ENCODE results near the gene ARFGAP2. TPM values are rescaled to one million over a fixed set of nuclear protein-coding genes. Genes with fewer than 3 reads are reported as not detected.

ARFGAP2 gene
- total RNA-seq, 2 donors from 2014 or later, result 84.6 to 86.0 TPM

GRCh38 chr11:47157805-47158204 is 18.9 kb downstream of the ARFGAP2 start:
- H3K9me3 Mint-ChIP-seq, result no peaks in the 10 kb centered on the region
- H3K4me1 ChIP-seq (ENCODE audit: control insufficient read depth, insufficient read depth, low read length), result peaks cover 2% of the 10 kb centered on the region
- H3K27me3 ChIP-seq (ENCODE audit: control insufficient read depth, insufficient read depth, low read length, poor library complexity, severe bottlenecking), result no peaks in the 10 kb centered on the region
- peaks cover 9% of the 10 kb centered on the region for H3K36me3 ChIP-seq (ENCODE audit: control insufficient read depth, insufficient read depth, low read length)
- WGBS, 2 experiments (ENCODE audit: insufficient coverage in 1 of 2, insufficient read length in 1 of 2), result 96 to 100% methylated on average over 3 to 8 of the region's 8 CpGs
- peaks cover 10% of the 10 kb centered on the region for H3K4me1 Mint-ChIP-seq
- DNase-seq, result peak; percentile 32
- TF ChIP-seq, protein P1, sequence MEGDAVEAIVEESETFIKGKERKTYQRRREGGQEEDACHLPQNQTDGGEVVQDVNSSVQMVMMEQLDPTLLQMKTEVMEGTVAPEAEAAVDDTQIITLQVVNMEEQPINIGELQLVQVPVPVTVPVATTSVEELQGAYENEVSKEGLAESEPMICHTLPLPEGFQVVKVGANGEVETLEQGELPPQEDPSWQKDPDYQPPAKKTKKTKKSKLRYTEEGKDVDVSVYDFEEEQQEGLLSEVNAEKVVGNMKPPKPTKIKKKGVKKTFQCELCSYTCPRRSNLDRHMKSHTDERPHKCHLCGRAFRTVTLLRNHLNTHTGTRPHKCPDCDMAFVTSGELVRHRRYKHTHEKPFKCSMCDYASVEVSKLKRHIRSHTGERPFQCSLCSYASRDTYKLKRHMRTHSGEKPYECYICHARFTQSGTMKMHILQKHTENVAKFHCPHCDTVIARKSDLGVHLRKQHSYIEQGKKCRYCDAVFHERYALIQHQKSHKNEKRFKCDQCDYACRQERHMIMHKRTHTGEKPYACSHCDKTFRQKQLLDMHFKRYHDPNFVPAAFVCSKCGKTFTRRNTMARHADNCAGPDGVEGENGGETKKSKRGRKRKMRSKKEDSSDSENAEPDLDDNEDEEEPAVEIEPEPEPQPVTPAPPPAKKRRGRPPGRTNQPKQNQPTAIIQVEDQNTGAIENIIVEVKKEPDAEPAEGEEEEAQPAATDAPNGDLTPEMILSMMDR (conservative IDR thresholded peaks at IDR 0.05), result no peak
- no peaks in the 10 kb centered on the region for H3K27me3 Mint-ChIP-seq (ENCODE audit: insufficient read depth)
- no peak overlapping the region for H3K4me3 ChIP-seq (ENCODE audit: low read length)
- H3K36me3 Mint-ChIP-seq (ENCODE audit: low read depth), result peaks cover 5% of the 10 kb centered on the region
- no peak overlapping the region for H3K4me3 Mint-ChIP-seq
- H3K9me3 ChIP-seq (ENCODE audit: control insufficient read depth, low read length), result no peaks in the 10 kb centered on the region
- H3K27ac Mint-ChIP-seq, result peak overlapping the region; percentile 74
- no peak overlapping the region for H3K27ac ChIP-seq (ENCODE audit: low read depth, low read length)
- H3K9ac ChIP-seq (ENCODE audit: extremely low read depth, low read length, poor library complexity, severe bottlenecking), result no peak overlapping the region

- peaks cover 10% of the 10 kb centered on the region for H3K4me1 Mint-ChIP-seq
- no peak overlapping the region for H3K27ac Mint-ChIP-seq
- Histone ChIP-seq H3K27ac (ENCODE audit: low read depth, low read length) (no peak overlapping the region), H3K36me3 (ENCODE audit: control insufficient read depth, insufficient read depth, low read length) (peaks cover 3% of the 10 kb centered on the region), H3K27me3 (ENCODE audit: control insufficient read depth, insufficient read depth, low read length, poor library complexity, severe bottlenecking) (no peaks in the 10 kb centered on the region), H3K4me1 (ENCODE audit: control insufficient read depth, insufficient read depth, low read length) (peaks cover 3% of the 10 kb centered on the region), H3K9ac (ENCODE audit: extremely low read depth, low read length, poor library complexity, severe bottlenecking) (no peak overlapping the region), H3K9me3 (ENCODE audit: control insufficient read depth, low read length) (no peaks in the 10 kb centered on the region), H3K4me3 (ENCODE audit: low read length) (no peak overlapping the region)
- TF ChIP-seq, protein P1 (conservative IDR thresholded peaks at IDR 0.05), result no peak
- H3K27me3 Mint-ChIP-seq (ENCODE audit: insufficient read depth), result no peaks in the 10 kb centered on the region
- H3K36me3 Mint-ChIP-seq (ENCODE audit: low read depth), result peaks cover 5% of the 10 kb centered on the region
- peak; percentile 40 for DNase-seq
- 96 to 99% methylated on average over 14 to 20 of the region's 20 CpGs for WGBS, 2 experiments (ENCODE audit: insufficient coverage in 1 of 2, insufficient read length in 1 of 2)
- no peak overlapping the region for H3K4me3 Mint-ChIP-seq
- H3K9me3 Mint-ChIP-seq, result no peaks in the 10 kb centered on the region
These were observed 19.7 kb downstream of the ARFGAP2 start for GRCh38 chr11:47156951-47157350.

- Histone ChIP-seq H3K9ac (ENCODE audit: extremely low read depth, low read length, poor library complexity, severe bottlenecking) (no peak overlapping the region), H3K36me3 (ENCODE audit: control insufficient read depth, insufficient read depth, low read length) (peaks cover 3% of the 10 kb centered on the region), H3K4me1 (ENCODE audit: control insufficient read depth, insufficient read depth, low read length) (peaks cover 3% of the 10 kb centered on the region), H3K9me3 (ENCODE audit: control insufficient read depth, low read length) (no peaks in the 10 kb centered on the region), H3K27ac (ENCODE audit: low read depth, low read length) (no peak overlapping the region), H3K27me3 (ENCODE audit: control insufficient read depth, insufficient read depth, low read length, poor library complexity, severe bottlenecking) (no peaks in the 10 kb centered on the region), H3K4me3 (ENCODE audit: low read length) (no peak overlapping the region)
- no peaks in the 10 kb centered on the region for H3K9me3 Mint-ChIP-seq
- H3K36me3 Mint-ChIP-seq (ENCODE audit: low read depth), result peaks cover 5% of the 10 kb centered on the region
- H3K27ac Mint-ChIP-seq, result no peak overlapping the region
- H3K27me3 Mint-ChIP-seq (ENCODE audit: insufficient read depth), result no peaks in the 10 kb centered on the region
- no peak for DNase-seq
- no peak overlapping the region for H3K4me3 Mint-ChIP-seq
- TF ChIP-seq, protein P1 (conservative IDR thresholded peaks at IDR 0.05), result no peak
- H3K4me1 Mint-ChIP-seq, result peaks cover 10% of the 10 kb centered on the region
- 93% methylated on average over 6 of the region's 6 CpGs for WGBS, 2 experiments (ENCODE audit: insufficient coverage in 1 of 2, insufficient read length in 1 of 2)
These were observed 20.3 kb downstream of the ARFGAP2 start for GRCh38 chr11:47156333-47156732.
